Fibroblast of peridontal ligament (primary cell): ENCODE measurements around the gene BORA.
"Not testable (repeated sequence)": the region's sequence is repeated elsewhere in the genome, so short reads cannot be mapped to it uniquely, and the experiment has no call there.

Source experiments
- DNase-seq: peaks from one replicate; pipeline ENCODE4 v3.0.0-alpha.2; 2010; ENCODE audit errors: extremely low read depth

Gene BORA

DNA sequence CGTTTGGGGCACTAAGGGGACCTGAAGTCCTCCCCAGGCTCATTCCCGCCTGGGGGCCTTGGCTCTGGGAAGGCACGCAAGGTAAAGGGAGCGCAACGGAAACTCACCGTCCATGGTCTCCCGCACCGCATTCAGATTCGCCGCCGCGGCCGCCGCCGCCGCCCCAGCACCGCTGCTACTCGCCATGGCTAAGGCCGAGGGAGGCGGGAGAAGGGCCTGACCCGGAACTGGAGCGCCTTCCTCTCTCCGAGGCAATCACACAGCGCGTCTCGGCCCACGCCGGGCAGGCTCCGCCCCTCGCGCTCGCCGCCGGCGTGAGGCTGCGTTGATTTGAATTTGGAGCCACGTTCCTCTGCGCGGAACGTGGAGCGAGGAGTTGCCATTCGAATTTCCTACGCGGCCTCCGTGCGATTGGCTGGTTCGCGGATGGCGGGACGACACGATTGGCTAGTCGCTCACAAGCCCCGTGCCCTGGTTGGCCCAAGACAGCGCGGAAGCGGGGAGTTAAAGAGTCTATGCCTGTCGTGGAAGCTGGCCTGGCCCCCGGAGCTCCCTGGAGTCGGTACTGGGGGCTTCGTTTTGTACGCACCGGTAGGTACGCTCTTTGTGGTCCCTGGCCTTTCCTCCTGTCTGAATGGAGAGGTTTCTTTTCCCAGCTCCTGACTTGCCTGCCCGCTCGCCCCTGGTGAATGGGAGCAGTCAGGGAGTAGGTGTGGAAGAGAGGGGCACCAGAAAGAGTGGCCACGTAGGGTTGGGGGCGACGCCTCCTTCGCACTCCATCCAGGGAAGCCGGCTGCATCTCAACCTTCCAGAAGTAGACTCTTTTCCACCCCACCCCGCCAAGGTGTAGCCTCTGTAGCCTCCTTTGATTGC, at the start of gene BORA, which contains the start of gene MZT1:
TSS of gene BORA (plus strand) at position 507 of the 873 bp plus-strand sequence. CDS start 1,018 bp downstream, outside the sequence.
TSS of gene MZT1 (minus strand) at position 213 of the 873 bp plus-strand sequence. CDS start at position 186, 27 bp downstream.
- DNase-seq: peak; percentile 97

DNA sequence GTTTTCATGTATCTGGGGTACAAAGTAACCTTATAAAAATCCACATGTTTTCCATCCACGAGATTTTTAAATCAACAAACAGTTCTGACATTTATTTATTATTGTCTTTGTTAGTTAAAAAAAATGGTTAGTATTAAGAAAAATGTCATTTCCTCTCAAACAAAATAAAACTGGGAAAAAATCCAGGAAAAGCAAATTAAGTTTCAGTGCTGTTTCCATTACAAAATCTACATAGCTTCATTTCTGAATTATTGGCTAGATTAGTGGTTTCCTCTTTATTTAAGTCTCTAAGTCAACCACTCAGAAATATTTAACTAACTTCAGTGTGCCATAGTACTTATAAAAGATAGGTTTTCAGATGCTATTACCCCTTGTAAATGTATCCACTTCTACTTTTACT, 49.4 kb upstream of the BORA start:
- no peak for DNase-seq

DNA sequence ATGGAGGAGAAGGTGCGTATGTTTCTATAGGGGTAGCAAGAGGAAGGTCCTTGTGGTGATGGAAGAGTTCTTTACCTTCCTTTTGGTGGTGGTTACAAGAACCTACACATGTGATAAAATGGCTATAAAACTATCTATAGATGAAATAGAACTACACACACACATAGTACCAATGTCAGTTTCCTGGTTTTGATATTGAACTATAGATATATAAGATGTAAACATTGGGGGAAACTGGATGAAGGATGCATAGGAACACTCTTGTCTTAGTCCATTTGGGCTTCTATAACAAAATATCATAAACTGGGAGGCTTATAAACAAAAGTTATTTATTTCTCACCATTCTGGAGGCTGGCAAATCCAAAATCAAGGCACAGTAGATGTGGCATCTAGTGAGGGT, 47.4 kb upstream of the BORA start:
- no peak for DNase-seq

DNA sequence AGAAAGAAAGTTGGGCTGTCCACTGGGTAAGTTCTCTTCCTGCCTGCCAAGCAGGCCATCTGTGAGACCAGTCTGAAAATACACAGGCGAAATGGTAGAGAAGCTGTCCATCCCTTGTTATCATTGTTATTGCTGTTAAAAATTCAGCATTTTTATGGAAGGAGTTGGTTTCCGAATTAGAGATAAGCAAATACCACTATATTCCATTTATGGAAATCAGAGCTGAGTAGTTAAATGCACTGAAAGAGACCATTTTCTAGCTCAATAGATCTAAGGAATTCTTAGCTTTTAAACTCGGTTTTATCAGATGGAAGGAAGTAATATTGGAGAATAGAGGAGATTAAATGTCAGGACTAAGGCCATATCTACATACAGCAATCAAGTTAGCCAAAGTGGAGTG, 41.0 kb upstream of the BORA start:
- DNase-seq: no peak

DNA sequence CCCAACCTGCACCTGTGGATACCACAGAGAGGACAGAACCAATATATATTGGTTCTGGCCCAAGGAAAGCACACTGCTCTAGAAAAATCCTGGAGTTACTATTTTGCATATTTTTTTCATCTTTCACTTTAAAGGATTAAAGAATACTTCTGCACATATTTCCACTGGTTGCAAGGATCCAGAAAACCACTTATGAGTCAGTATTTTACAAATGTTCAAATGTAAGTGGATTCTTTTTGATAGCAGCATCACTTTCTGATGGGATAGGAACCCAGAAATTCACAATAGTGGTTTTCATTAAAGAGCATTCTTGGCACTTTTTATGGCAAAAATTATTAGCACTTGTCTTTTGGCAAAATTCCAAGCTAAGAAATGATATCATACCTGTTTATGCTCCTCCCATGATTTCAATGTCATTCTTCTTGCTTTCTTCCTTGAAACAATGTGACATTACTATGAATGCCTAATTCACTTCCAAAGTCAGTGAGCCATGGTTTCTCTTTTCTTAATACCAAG, 38.5 kb upstream of the BORA start:
- no peak for DNase-seq

DNA sequence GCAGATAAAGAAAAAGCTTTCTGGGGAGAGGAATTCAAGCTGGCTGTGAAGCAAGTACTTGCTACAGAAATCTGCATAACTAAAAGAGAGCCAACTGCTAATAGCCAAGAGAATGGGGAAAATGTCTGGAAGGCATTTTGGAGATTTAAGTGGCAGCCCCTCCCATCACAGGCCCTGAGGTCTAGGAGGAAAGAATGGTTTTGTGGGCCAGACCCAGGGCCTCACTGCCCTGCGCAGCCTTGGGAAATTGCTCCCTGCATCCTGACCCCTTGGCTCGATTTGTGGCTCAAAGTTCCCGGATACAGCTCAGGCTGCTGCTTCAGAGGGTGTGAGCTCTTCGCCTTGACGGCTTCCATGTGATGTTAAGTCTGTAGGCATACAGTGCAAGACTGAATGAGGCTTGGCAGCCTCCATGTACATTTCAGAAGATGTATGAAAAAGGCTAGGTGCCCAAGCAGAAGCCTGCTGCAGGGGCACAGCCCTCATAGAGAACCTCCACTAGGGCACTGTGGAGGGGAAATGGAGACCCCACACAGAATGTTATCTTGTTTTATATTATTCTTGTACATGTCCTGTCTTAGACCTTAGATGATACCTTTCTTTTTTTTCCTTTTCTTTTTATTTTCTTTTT, 34.7 kb upstream of the BORA start:
- DNase-seq: no peak

DNA sequence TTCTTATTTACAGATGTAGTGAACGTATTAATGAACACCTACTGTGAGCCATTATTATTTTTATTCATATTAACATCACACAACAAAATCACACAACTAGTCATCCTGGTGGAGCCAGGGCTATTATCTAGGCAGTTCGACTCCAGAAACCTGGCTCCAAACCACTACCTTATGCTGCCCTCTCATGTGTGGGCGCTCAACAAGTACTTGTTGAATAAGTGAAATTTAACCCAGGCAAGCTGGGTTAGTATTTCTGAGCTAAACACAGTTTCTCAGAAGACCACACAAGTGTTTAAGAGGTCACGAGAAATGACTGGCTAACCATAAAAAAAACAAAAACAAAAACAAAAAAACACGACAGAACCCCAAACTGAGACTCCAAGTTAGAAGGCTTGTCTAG, 33.9 kb upstream of the BORA start:
- DNase-seq: no peak

DNA sequence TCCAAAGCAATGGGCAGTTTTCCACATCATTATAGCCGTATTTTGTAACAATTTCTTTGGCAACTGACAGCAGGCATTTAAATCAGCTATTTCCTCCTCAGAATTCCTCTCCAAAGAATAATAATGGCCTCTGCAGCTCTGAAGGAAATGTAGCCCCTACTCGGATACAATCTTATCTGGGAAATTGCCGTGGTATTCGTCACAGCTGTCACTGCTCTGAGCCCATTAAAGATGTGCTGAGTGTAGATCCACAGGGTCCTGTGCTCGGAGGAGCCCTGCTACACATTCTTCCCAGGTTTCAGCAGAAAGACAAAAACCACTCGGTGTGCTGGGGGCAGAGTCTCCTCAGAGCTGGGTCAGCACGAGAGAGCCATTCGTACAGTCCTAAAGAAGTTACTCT, 33.4 kb upstream of the BORA start:
- DNase-seq: no peak

DNA sequence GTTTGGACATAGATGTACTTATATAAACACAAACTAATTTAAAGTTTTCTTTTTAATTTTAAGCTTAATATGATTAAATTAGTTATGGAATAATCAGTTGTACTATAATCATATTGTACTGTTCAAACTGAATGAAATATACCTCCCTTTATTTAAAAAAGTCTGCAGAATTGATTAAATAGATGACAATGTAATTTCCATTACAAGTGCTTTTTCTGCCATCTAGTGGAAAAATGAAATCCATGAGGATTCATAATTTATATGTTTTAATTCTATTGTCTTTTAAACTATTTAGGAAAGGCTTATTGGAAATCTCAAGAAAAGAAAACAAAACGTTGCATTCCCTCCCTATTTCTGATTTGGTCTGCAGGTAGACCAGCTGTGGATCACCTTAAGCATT, 31.1 kb upstream of the BORA start:
- peak; percentile 50 for DNase-seq

DNA sequence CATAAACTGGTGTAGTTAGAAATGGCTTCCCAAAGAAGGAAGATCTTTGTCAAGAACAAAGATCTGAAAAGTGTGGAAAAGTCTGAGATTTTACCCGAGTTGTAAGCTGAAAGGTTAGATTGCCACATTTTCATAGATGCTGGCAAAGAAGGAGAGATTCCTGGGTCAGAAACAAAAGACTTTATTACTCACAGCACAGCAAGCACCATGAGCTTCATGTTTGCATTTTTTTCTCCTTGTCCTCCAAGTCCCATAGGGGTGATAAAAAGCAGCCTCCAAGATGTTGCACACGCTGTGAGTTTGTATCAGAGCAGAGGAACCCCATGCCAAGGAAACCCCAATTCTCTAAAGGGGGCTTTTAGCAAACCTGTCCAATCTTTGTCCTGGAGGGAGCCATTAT, 29.6 kb upstream of the BORA start:
- DNase-seq: no peak

DNA sequence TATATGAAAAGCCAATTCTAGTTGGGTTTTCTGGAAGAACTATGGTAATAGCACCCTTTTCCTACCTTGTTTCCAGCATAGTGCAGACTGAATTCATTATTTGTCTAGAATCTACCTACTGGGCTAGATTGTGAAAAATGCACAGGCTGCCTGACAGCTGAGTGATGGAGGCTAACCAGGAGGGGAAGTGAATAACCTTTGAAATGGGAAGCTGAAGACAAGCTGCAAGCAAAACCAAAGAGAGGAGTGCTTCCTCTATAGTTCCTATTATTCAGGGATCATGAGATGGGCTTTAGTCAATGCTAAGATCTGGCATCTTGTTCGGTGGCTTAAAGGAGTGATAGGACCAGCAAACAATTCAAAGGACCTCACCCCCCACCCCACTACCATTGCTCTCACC, 27.2 kb upstream of the BORA start:
- no peak for DNase-seq

DNA sequence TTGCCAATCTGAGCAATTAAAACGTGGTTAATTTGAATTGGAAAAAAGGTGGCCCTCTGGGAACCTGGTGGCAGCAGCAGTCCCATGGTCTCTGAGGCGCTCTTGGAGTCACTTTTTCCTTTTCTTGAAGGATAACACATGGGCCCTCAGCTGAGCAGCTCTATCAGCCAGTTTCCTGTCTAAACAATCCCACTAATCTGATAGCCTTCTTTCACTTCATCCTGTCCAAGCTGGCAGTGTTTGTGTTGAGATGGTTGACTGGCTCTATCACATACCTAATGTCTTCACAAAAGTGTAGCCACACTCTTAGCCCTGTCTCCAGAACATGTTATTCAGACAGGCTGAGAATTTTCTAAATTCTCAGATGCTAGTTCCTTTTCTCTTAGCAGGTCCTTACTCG, 10.9 kb upstream of the BORA start:
- DNase-seq: no peak

DNA sequence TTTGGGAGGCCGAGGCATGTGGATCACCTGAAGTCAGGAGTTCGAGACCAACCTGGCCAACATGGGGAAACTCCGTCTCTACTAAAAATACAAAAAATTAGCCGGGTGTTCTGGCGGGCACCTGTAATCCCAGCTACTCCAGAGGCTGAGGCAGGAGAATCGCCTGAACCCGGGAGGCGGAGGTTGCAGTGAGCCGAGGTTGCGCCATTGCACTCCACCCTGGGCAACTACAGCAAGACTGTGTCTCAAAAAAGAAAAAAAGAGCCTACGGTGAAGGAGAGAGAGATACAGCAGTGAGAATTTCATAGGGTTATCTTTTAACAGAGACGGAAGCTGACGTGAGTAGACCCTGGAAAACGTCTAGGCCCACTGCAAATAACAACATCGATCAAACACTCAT, 1.5 kb upstream of the BORA start:
- DNase-seq: not testable (repeated sequence)

DNA sequence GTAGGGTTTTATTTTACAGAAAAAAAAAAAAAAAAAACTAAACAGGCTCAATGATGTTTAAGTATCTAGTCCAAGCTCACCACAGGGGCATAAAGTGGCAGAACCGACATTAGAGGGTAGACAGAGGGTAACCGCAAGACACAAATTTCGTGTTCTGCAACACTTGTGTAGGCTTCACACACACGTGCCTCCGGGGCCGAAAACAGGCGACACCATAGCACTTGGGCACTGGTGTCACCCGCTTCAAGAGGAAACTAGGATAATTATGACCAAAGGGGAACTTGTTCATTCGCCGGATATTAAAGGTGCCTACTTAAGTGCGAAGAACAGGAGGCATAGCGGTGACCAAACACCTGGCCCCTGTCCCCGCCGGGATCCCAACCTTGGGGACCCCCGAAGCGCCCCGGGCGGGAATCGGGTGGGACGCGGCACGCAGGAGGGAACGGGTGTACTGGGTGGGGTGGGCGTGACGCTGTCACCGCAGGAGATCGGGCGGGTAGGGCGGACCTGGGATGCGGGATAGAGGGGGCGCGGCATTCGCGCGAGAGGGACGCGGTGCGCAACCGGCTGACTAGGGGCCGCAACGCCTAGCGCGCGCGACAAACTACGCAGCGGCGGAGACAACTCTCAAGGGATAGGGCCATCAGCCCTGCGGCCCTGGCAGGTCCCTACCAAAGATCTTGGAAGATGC, 852 bp upstream of the BORA start:
- peak; percentile 10 for DNase-seq

DNA sequence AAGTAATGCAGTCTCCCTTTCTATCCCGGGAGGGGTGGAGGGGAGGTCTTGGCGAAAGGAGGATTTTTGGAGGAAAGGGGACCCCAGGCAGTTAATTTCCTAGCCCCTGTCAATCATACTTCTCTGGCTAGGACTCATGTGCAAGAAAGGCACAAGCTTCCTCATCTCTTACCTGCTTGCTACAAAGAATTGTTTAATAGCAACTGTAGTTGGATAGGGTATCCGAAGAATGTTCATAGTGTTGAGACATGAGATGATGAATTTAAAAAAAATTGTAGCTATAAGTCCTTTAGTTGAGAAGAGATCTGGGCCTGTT, 525 bp downstream of the BORA start:
- no peak for DNase-seq

DNA sequence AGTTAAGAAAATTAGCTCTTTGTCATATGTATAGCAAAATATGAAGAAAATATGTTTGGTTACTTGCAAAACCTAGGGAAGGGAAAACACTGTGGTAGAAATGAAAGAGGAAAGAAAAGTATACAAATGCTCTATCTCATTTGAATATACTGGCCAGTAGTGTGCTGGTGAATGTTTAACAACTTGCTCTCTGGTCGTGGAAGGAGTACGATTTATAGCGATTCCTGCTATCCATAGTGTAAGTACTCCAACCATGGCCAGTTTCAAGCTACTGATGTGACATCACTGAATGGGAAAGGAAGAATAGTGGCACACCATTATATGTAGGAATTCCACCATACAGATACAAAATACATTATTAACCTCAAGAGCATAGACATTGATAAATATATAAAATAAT, 9.3 kb downstream of the BORA start:
- no peak for DNase-seq

DNA sequence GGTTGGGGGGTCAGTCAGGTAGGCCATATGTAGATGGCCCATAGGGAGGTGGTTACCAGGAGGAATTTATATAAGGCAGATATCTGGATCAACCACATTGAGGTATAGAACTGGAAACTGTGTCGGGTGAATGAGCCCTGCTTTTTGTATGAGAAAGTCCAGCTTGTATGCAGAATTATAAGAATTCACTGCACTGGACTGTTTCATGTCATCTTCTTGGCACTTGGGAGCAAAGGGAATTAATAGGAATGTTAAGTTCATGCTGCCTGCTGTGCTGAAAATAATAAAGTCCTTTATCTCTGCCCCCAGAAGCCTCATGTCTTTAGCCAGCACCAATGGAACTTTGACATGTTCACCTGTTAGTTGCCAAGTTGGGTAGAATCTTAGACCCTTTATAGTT, 12.3 kb downstream of the BORA start:
- no peak for DNase-seq

DNA sequence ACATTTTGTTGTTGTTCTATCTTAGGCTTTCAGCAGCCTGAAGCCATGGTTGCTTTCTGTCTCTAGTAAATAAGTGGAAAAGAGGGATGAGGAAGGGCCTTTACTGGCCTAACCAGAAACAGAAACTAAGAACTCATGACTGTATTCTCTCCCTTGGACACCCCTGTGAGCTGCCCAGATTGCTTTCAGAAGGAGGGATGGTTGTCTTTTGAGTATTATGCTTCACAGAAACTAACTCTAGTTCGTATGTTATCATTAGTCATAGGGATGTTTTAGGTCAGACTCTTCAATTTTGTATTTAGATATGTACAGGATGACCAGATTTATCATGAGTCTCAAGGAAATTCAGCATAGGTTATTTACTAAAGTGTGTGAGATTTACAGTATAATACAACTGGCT, 17.5 kb downstream of the BORA start:
- DNase-seq: peak; percentile 39

DNA sequence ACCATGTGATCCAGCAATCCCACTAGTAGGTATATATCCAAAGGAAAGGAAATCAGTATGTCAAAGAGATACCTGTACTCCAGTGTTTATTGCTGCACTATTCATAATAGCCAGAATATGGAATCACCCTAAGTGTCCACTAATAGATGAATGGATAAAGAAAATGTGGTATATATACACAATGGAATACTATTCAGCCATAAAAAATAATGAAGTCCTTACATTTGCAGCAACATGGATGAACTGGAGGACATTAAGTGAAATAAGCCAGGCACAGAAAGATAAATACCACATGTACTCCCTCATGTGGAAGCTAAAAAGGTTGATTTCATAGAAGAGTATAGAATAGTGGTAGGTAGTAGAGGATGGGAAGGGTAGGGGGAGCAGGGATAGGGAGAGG, 23.5 kb downstream of the BORA start:
- DNase-seq: no peak

DNA sequence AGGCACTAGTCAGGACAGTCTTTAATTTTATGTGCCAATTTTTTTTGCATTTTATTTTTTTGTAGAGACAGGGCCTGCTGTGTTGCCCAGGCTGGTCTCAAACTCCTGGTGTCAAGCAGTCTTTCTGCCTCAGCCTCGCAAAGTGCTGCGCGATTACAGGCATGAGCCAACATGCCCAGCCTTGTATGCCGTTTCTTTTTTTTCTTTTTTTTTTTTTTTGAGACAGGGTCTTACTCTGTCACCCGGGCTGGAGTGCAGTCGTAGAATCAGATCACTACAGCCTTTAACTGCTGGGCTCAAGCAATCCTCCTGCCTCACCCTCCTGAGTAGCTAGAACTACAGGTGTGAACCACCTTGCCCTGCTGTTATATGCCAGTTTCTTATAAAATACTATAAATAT, 26.4 kb downstream of the BORA start:
- no peak for DNase-seq

DNA sequence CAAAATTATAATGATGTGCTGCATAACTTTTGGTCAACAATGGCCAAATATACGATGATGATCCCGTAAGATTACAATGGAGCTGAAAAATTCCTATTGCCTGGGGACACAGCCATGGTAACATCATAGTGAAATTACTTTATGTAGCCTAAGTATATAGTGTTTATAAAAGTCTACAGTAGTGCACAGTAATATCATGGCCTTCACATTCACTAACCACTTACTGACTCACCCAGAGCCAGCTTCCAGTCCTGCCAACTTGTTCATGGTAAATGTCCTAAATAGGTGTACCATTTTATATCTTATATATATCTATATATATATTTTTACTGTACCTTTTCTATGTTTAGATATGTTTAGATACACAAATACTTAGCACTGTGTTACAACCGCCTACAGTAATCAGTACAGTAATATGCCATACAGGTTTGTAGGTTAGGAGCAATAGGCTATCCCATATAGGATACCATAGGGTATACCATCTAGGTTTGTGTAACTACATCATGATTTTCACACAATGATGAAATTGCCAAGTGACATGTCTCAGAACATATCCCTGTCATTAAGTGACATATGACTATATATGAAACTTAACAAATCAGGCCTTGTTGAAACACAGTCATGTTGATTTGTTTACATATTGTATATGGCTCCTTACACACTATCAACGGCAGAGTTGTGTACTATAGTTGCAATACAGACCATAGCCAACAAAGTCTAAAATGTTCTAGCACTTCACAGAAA, 30.2 kb downstream of the BORA start:
- no peak for DNase-seq

DNA sequence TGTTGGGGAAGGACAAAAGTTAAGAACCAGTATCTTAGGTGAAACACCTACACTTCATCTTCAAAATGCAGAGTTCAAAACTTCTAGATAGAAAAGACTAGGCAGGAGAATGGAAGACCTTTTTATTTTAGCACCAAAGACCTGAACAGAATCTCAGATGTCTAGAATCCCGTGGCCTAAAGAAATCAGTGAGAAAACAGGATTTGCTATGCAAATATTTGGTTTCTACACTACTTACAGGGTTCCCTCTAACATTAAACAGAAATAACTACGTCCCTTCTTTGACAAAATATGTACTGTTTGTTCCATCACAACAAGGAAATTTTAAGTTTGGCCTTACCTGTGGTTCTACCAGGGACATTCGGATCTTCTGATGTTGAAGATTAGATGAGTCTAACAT, 32.5 kb downstream of the BORA start:
- DNase-seq: no peak
